Stimulated activated CD4-positive, alpha-beta T cell treated with anti-CD3 and anti-CD28 coated beads, Interleukin-1b, Interleukin-23, amount 100 ng/mL, for 4 hours (primary cell): ENCODE measurements around the gene NR2C2AP.
"Not testable (repeated sequence)": the region's sequence is repeated elsewhere in the genome, so short reads cannot be mapped to it uniquely, and the experiment has no call there.

Source experiments
- DNase-seq, 2 donors: peaks; one replicate each; pipeline ENCODE4 v3.0.0-alpha.2; 2020; ENCODE audit warnings: low read depth in 2 of 2

The NR2C2AP gene

GRCh38 chr19:19203012-19203856, at the start of gene NR2C2AP:
NR2C2AP (minus strand) TSS chr19:19203414; CDS start chr19:19203060, 354 bp downstream.
- peak; percentile 88 to 91 for DNase-seq

DNA sequence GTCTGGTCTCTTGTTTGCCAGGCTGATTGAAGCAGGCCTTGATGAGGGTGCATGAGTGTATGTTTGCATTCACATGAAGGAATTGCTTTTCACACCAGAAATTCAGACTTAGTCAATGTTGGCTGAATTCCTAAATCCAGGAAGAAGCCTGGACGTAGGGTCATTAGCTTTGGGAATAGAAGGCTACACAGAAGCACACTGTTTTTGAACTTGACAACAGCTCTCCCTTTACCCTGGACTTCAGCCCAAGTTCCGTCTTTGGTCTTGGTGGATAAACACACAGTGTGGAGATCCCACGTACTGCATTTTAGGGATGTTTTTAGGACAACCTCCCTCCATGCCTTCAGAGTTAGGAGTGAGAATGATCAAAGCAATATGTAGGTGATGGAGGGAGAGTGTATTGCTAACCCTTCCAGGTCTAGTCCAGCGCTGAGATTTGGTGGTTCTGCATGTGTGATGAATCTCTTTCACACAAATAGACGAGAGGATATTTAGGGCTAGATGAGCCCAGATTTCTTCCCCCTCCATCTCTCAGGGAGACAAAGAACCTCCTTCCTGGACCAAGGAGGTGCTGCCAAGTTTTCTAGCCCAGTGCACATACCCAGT, 47.1 kb upstream of the NR2C2AP start:
- no peak for DNase-seq

- no peak for DNase-seq
These were observed 37.3 kb upstream of the NR2C2AP start for GRCh38 chr19:19240476-19240875.

DNA sequence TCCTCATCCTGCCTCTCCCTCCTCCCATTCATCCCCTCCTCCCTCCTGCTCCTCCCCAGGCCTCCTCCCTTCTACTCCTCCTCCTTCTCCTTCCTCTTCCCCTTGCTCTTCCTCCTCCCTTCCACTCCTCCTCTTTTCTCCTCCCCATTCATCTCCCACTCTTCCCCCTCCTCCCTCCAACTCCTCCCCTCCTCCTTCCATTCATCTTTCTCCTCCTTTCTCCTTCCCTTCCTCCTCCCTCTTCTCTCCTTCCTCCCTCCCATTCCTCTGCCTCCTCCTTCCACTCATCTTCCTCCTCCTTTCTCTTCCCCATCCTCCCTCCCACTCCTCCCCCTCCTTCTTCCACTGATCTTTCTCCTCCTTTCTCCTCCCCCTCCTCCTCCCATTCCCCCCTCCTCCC, 36.5 kb upstream of the NR2C2AP start:
- no peak for DNase-seq

DNA sequence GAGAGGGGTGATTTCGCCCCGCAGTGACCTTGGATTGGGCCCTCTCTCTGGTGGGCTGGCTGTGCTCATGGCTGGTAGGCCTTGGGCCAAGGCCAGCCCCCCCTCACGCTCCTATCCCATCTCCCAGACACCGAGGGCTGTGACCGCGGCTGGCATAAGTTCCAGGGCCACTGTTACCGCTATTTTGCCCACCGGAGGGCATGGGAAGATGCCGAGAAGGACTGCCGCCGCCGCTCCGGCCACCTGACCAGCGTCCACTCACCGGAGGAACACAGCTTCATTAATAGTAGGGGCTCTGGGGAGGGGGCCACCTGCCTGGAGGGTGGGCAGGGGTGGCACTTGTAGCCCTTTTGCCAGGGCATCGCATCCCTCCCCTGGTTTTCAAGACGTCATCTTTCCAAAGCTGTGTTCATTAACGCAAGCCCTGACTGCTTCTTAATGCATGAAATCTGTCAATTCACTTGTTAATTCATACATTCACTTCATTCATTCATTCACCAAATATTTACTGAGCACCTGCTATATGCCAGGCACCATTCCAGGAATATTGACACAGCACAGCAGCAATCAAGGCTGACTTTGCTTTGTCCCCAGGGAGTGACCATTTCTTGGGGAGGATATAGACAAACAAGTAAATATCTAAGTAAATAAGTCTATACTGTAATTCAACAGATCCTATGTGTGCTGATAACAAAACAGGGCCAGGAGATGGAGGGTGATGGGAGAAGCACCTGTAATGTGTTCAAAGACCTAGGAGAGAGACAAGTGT, 35.1 kb upstream of the NR2C2AP start:
- DNase-seq = no peak

DNA sequence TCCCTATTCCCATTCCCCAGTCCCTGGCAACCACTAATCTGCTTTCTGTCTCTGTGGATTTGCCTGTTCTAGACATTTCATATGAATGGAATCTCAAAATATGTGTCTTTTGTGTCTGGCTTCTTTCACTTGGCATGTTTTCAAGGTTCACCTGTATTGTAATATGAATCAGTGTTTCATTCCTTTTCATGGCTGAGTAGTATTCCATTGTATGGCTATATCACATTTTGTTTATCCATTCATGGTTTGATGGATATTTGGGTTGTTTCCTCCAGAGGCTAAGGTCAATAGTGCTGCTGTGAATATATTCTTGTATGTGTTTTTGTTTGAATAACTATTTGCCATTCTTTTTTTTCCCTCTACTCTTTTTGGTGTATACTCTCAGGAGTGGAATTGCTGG, 33.0 kb upstream of the NR2C2AP start:
- DNase-seq = no peak

DNA sequence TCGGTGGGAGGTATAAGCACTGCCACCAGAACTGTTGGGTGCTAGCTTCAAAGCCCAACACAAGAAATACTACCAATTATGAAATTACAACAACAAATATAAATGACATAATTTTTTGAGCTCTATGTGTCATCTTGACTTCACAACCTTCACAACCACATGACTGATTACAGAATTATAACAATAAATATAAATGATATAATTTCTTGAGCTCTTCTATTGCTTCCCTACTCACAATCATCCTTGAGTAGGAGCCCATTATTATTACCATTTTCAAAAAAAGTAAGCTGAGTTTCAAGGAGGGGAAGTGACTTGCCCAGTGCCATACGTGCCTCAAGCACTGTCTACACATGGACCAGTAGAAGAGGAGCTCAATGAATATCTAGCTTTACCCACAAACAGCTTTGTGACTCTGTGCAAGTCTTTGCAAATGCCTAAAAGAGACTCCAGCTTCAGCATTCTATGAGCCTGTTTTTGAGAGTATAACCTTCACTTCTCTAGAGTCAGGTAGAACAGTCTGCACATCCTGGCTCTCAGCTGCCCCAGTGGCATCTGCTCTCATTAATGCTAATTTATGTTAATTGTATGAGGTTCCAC, 31.1 kb upstream of the NR2C2AP start:
- DNase-seq = no peak

- no peak for DNase-seq
These were observed 29.1 kb upstream of the NR2C2AP start for GRCh38 chr19:19232261-19232721.

DNA sequence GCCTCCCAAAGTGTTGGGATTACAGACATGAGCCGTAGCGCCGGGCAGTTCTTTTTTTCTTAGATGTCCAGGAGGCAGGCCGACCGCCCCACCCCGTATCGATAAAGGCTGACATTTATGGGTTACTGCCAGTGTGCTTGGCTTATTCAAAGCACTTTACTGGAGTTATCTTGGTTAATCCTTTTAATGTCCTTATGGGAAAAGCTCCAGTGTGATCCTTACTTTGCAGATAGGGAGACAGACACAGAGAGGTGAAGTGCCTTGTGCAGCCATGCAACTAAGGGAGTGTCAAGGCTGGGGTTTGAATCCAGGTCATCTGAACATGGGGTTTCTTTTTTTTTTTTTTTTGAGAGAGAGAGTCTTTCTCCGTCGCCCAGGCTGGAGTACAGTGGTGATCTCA, 27.8 kb upstream of the NR2C2AP start:
- no peak for DNase-seq

- DNase-seq = no peak
These were observed 26.5 kb upstream of the NR2C2AP start for GRCh38 chr19:19229701-19230100.

DNA sequence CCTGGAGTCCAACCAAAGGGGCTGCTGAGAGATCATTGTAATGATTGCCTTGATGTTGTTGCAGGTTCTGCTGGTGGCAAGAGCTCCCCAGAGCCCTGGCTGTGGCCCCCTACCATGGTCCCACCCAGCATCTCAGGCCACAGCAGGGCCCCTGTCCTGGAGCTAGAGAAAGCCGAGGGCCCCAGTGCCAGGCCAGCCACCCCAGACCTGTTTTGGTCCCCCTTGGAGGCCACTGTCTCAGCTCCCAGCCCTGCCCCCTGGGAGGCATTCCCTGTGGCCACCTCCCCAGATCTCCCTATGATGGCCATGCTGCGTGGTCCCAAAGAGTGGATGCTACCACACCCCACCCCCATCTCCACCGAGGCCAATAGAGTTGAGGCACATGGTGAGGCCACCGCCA, 24.0 kb upstream of the NR2C2AP start:
- DNase-seq = no peak

GRCh38 chr19:19226663-19227062, 23.4 kb upstream of the NR2C2AP start:
- DNase-seq = no peak

- no peak for DNase-seq
These were observed 23.0 kb upstream of the NR2C2AP start for GRCh38 chr19:19226204-19226603.

DNA sequence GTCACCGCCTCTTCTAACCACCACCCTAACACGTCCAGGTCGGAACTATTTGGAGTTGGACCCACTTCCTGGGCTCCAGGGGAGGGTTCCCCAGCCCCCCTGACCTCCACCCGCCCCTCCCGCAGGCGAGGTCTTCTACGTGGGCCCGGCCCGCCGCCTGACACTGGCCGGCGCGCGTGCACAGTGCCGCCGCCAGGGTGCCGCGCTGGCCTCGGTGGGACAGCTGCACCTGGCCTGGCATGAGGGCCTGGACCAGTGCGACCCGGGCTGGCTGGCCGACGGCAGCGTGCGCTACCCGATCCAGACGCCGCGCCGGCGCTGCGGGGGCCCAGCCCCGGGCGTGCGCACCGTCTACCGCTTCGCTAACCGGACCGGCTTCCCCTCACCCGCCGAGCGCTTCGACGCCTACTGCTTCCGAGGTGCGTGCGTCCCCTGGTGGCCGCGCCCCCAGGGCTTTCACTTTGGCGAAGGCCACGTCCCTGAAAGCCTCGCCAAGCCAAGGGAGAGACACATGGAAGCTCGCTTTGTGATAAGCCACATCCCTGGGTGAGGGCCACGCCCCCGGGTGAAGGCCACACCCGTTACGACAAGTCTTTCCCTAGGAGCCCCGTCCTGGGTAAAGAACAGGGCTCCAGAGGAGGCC, 21.8 kb upstream of the NR2C2AP start:
- DNase-seq = peak; percentile 61 to 62

DNA sequence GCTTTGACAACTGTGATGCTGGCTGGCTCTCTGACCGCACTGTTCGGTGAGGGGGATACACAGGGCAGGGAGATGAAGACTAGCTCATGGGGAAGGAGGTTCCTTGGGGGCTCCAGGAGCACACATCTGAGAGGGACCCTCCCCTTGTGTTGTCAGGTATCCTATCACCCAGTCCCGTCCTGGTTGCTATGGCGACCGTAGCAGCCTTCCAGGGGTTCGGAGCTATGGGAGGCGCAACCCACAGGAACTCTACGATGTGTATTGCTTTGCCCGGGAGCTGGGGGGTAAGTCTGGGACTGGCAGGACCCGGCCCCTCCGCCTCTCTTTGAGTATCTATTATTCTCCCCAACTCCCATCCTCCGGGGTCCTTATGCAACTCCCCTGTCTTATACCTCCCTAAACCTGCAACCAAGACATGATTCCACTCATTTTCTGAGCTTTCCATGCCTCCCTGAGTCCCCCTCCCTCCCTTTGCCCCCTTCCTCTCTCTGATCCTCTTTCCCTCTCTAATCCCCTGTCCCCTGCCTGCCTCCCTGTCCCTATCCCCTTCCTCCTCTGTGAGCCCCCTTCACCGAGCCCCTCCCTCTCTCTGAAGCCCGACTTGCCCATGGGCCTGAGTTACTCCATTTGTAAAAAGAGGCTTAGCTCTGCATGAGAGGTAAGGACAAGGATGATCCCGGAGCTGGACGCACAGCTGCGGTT, 21.1 kb upstream of the NR2C2AP start:
- DNase-seq = no peak

- DNase-seq = no peak
These were observed 20.4 kb upstream of the NR2C2AP start for GRCh38 chr19:19223636-19224035.

GRCh38 chr19:19223060-19223459, 19.8 kb upstream of the NR2C2AP start:
- DNase-seq = no peak

DNA sequence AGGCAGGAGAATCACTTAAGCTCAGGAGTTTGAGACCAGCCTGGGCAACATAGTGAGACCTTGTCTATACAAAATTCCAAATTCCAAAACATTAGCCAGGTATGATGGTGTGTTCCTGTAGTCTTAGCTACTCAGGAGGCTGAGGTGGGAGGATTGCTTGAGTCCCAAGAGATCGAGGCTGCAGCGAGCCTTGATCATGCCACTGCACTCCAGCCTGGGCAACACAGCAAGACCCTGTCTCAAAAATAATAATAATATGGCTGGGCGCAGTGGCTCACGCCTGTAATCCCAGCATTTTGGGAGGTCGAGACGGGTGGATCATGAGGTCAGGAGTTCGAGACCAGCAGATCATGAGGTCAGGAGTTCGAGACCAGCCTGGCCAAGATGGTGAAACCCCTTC, 17.8 kb upstream of the NR2C2AP start:
- DNase-seq = not testable (repeated sequence)

GRCh38 chr19:19218911-19219310, 15.7 kb upstream of the NR2C2AP start:
- no peak for DNase-seq

DNA sequence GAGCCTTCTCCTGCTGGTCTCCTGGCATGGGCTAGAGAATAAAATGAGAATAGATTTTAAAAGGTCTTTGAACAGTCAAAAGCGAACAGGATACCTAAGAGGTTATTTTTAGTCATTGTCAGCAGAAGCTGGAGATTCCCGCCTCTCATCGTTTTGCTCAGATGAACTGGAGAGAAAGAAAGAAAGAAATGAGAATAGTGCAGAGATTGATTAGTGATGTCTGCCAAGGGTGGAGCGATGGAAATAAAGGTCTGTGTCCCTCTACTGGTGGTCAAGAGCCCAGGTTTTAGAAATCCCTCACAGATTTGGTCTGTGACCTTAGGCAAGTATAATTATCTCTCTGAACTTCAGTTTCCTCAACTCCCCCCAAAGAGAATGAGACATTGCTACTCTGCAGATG, 13.9 kb upstream of the NR2C2AP start:
- no peak for DNase-seq

GRCh38 chr19:19215792-19216191, 12.6 kb upstream of the NR2C2AP start:
- no peak for DNase-seq
